GM19328 (cell line): ENCODE results near the gene ESR1.
A peak's percentile ranks its signal among the peaks of the same experiment; 100 is the strongest.
"Not testable (repeated sequence)": the region's sequence is repeated elsewhere in the genome, so short reads cannot be mapped to it uniquely, and the experiment has no call there.

Experiments used
- ATAC-seq: cut with Tn5 transposase; IDR thresholded peaks from one replicate; pipeline ENCODE4 v1.9.1; 2021; ENCODE audit warnings: mild to moderate bottlenecking, moderate library complexity; ENCODE audit not compliant: unreplicated experiment

The ESR1 gene

GRCh38 chr6:152123076-152123475, 315.6 kb downstream of the ESR1 start:
- no peak for ATAC-seq

- ATAC-seq: peak; percentile 69
These were observed 317.1 kb downstream of the ESR1 start for GRCh38 chr6:152124429-152125074.

GRCh38 chr6:152127432-152128165, 320.1 kb downstream of the ESR1 start:
- ATAC-seq: no peak

GRCh38 chr6:152129691-152130151, 322.2 kb downstream of the ESR1 start:
- no peak for ATAC-seq

GRCh38 chr6:152130441-152130840, 323.0 kb downstream of the ESR1 start:
- ATAC-seq: no peak

- no peak for ATAC-seq
These were observed 328.4 kb downstream of the ESR1 start for GRCh38 chr6:152135755-152136448.

- no peak for ATAC-seq
These were observed 329.0 kb downstream of the ESR1 start for GRCh38 chr6:152136449-152136825.

- not testable (repeated sequence) for ATAC-seq
These were observed 330.9 kb downstream of the ESR1 start for GRCh38 chr6:152138344-152138743.

- ATAC-seq: no peak
These were observed 334.6 kb downstream of the ESR1 start for GRCh38 chr6:152142105-152142504.

GRCh38 chr6:152143359-152143758, 335.9 kb downstream of the ESR1 start:
- no peak for ATAC-seq

GRCh38 chr6:152146385-152146784, 338.9 kb downstream of the ESR1 start:
- no peak for ATAC-seq

- no peak for ATAC-seq
These were observed 339.8 kb downstream of the ESR1 start for GRCh38 chr6:152147269-152147668.

- ATAC-seq: no peak
These were observed 340.9 kb downstream of the ESR1 start for GRCh38 chr6:152148412-152148811.

- no peak for ATAC-seq
These were observed 342.7 kb downstream of the ESR1 start for GRCh38 chr6:152150196-152150595.

GRCh38 chr6:152151920-152152319, 344.4 kb downstream of the ESR1 start:
- ATAC-seq: no peak

GRCh38 chr6:152154559-152155356, 347.3 kb downstream of the ESR1 start:
- ATAC-seq: no peak

GRCh38 chr6:152155792-152156191, 348.3 kb downstream of the ESR1 start:
- ATAC-seq: no peak

GRCh38 chr6:152160346-152160745, 352.9 kb downstream of the ESR1 start:
- ATAC-seq: peak; percentile 82

- no peak for ATAC-seq
These were observed 354.0 kb downstream of the ESR1 start for GRCh38 chr6:152161501-152161900.

- no peak for ATAC-seq
These were observed 357.5 kb downstream of the ESR1 start for GRCh38 chr6:152164957-152165356.

- no peak for ATAC-seq
These were observed 359.0 kb downstream of the ESR1 start for GRCh38 chr6:152166497-152166896.
